ENCODE measurements around the gene ARHGAP15.
A peak's percentile ranks its signal among the peaks of the same experiment; 100 is the strongest.

The ARHGAP15 gene

DNA sequence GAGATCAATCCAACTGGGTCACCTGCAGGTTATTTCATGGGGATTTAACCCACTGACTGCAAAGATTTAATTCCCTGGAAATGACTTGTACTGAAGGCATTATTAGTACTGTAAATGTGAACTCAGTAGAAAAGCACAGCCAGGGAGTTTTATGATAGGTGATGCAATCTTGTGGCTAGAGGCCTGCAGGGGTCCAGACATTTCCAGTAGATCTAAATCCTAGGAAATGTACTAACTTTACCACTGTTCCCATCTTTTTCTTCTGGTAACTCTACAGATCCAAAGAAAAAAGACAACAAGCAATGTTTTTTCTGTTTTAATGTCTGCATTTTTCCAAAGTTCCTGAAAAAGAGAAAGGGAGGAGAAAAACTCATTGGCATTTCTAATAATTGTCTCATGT, 500.1 kb downstream of the ARHGAP15 start:
- TF ChIP-seq, protein P1, sequence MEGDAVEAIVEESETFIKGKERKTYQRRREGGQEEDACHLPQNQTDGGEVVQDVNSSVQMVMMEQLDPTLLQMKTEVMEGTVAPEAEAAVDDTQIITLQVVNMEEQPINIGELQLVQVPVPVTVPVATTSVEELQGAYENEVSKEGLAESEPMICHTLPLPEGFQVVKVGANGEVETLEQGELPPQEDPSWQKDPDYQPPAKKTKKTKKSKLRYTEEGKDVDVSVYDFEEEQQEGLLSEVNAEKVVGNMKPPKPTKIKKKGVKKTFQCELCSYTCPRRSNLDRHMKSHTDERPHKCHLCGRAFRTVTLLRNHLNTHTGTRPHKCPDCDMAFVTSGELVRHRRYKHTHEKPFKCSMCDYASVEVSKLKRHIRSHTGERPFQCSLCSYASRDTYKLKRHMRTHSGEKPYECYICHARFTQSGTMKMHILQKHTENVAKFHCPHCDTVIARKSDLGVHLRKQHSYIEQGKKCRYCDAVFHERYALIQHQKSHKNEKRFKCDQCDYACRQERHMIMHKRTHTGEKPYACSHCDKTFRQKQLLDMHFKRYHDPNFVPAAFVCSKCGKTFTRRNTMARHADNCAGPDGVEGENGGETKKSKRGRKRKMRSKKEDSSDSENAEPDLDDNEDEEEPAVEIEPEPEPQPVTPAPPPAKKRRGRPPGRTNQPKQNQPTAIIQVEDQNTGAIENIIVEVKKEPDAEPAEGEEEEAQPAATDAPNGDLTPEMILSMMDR (IDR thresholded peaks at IDR 0.05; ENCODE audit: control insufficient read depth, insufficient read depth, low read depth, low read length, missing control alignments), result no peak
- peak; percentile 68 for DNase-seq (ENCODE audit: low read depth)
- H3K4me3 ChIP-seq (ENCODE audit: control insufficient read depth, low read depth, low read length), result no peak overlapping the region

DNA sequence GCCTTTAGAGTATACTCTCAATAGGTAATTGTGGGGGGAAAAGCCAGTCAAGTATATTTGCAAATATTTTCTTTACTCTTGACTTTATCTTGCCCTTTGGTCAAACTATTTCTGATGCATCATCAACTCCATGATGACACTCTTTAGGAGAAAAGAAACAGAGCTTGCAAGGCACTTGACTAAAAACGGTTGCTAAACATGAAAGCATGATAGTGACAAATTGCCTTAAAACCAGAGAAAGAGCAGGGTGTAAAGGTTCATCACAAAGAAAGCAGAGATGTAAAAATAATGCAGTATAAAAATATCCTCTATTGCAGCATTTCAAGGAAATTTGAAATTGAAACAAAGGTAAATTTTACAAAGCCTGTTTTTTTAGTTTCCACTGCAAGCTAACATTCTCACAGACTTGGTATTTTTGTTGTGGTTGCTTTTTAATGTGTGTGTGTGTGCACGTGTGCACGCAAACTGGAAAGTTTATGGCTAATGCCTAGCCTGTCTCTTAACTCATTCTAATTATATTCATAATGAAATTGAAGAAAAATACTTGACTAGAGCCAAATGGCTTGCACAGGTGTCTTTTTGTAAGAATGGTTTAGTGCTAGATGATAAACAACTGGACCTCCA, 503.6 kb downstream of the ARHGAP15 start:
- TF ChIP-seq, protein P1 (IDR thresholded peaks at IDR 0.05; ENCODE audit: control insufficient read depth, insufficient read depth, low read depth, low read length, missing control alignments), result no peak
- no peak for DNase-seq (ENCODE audit: low read depth)
- no peak overlapping the region for H3K4me3 ChIP-seq (ENCODE audit: control insufficient read depth, low read depth, low read length)

DNA sequence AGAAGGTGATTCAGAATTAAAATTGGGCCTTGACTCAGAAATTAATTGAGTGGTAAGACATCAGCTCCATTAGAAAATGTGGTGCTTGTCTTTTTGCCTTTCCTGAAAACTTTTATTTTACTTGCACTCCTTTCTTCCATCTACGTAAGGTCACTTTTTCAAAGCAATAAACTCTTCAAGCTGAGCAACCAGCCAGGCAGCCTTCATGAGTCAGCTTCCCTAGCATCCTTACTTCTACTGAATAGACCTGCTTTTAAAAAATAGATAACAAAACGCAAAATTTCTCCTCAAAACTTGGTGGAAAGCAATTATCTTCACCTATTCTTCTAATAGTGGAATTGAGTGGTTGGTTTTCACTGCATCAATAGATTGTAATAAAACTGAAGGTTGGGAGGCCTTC, 504.2 kb downstream of the ARHGAP15 start:
- TF ChIP-seq, protein P1 (IDR thresholded peaks at IDR 0.05; ENCODE audit: control insufficient read depth, insufficient read depth, low read depth, low read length, missing control alignments), result no peak
- no peak for DNase-seq (ENCODE audit: low read depth)
- H3K4me3 ChIP-seq (ENCODE audit: control insufficient read depth, low read depth, low read length), result no peak overlapping the region

DNA sequence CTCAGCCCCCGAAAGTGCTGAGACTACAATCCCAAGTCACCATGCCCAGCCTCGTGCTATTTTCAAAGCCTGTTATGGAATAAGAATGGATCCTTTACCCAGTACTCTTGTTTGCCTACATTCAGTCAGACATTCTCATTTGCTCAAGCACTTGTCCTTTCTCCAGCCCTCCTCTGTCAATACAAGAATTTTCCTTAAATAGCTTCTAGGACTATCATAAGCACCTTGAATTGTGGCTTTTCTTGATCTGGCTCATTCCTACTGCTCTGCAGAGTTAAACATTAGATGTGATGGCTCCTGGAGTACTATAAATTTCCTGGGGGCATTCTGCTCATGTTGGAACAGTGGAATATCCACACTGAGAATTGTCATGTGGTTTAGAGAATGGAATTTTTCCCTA, 506.1 kb downstream of the ARHGAP15 start:
- DNase-seq (ENCODE audit: low read depth), result no peak
- H3K4me3 ChIP-seq (ENCODE audit: control insufficient read depth, low read depth, low read length), result no peak overlapping the region
- TF ChIP-seq, protein P1 (IDR thresholded peaks at IDR 0.05; ENCODE audit: control insufficient read depth, insufficient read depth, low read depth, low read length, missing control alignments), result no peak

DNA sequence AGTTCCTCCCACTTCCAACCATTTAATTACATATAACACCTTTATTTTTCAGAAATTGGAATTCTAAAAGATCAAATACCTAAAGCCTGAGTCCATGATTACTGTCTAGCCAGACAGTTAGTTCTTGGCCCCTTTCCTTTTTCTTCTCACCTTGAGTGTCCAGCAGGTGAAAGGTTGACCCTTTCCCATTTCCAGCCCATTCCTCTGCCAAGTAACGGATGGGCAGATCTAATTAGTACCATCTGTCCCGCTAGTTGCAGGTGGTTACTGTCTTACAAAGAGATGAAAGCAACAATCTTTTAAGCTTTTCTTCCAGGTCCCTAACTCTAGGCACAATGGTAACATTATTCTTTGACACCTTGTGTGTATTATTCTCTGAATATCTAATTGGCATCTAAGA, 506.7 kb downstream of the ARHGAP15 start:
- TF ChIP-seq, protein P1 (IDR thresholded peaks at IDR 0.05; ENCODE audit: control insufficient read depth, insufficient read depth, low read depth, low read length, missing control alignments), result no peak
- H3K4me3 ChIP-seq (ENCODE audit: control insufficient read depth, low read depth, low read length), result no peak overlapping the region
- no peak for DNase-seq (ENCODE audit: low read depth)

DNA sequence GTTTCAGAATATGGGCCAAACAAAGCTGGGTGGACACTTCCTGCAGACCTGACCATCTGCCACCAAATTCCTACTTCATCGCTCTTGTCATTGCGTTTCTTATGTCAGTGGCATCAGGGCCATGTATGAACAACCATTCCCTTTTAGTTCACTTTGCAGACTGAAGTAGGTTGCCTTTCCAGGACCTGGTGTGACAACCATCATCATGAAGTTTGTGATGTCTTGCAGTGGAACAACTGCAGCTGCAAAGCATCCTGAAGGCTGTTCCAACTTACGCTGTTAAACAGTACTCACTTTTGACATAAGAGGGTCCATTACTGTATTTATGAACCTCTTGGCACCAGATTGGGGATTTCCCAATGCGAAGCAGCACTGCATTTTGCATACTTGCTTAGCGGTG, 511.6 kb downstream of the ARHGAP15 start:
- H3K4me3 ChIP-seq (ENCODE audit: control insufficient read depth, low read depth, low read length), result no peak overlapping the region
- TF ChIP-seq, protein P1 (IDR thresholded peaks at IDR 0.05; ENCODE audit: control insufficient read depth, insufficient read depth, low read depth, low read length, missing control alignments), result no peak
- DNase-seq (ENCODE audit: low read depth), result no peak

All from AG09309 (cell line).